ENCODE measurements around the gene C17orf114.
A peak's percentile ranks its signal among the peaks of the same experiment; 100 is the strongest.

The C17orf114 gene

DNA sequence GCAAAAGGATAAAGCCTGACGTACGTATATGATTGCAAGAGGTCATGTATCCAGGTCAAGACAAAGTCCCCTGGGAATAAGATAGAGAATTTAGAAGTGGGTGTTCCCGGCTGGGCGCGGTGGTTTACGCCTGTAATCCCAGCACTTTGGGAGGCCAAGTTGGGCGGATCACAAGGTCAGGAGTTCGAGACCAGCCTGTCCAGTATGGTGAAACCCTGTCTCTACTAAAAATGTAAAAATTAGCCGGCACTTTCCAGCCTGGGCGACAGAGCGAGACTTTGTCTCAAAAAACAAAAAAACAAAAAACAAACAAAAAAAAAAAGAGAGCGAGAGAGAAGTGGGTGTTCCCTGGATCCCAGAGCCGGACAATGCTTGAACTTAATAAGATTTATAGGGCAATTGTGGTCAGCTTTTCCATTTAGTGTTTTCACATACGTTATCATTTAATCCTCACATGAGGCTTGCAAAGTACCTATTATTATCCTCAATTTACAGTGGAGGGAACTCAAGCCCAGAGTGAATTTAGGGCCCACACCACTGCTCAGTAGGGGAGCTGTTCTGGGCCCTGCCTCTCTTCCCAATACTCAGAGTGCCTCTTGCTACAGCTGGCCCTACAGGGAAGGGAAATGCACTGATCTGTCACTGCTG, 13.8 kb downstream of the C17orf114 start:
- Histone ChIP-seq H3K36me3 (ENCODE audit: control insufficient read depth in 2 of 2, insufficient read depth in 1 of 2, low read length in 2 of 2) (no peaks in the 10 kb centered on the region), H3K9me3 (ENCODE audit: control insufficient read depth, insufficient read depth, low read depth, low read length) (no peaks in the 10 kb centered on the region), H3K27ac (ENCODE audit: extremely low read depth, low read depth, low read length) (no peak overlapping the region; the same call in 1 of the 2 replicates), H3K4me3 (ENCODE audit: low read depth, low read length) (no peak overlapping the region), H3K4me1 (ENCODE audit: control insufficient read depth, insufficient read depth, low read length) (peaks cover 4% of the 10 kb centered on the region)
- ChIA-PET CTCF (interaction anchor here (0.6 to 4.9 kb wide), 13 partner anchors 10 to 222 kb away, joined by 3 to 37 read pairs (median 4); partner anchors contain the start of genes ARRB2 and PLD2), POLR2A (interaction anchor here (3.8 kb wide), 1 partner anchor 10 kb away, joined by 23 read pairs; no protein-coding TSS in a partner anchor)
- TF ChIP-seq ZNF623 (tag by site-specific recombination; IDR thresholded peaks at IDR 0.05) (no peak), ZNF747 (tag by site-specific recombination; IDR thresholded peaks at IDR 0.05) (no peak), ZNF223 (tag by site-specific recombination; IDR thresholded peaks at IDR 0.05) (no peak), ZNF555 (tag by site-specific recombination; conservative IDR thresholded peaks at IDR 0.05) (no peak), KLF1 (tag by site-specific recombination; IDR thresholded peaks at IDR 0.05) (peak; percentile 69), KLF7 (tag by site-specific recombination; IDR thresholded peaks at IDR 0.05; ENCODE audit: borderline replicate concordance) (peak; percentile 45; the same call in 1 of the 2 replicates), ZNF132 (tag by site-specific recombination; IDR thresholded peaks at IDR 0.05; ENCODE audit: borderline replicate concordance) (no peak), GLIS1 (tag by site-specific recombination; IDR thresholded peaks at IDR 0.05) (peak; percentile 56), ZNF155 (tag by site-specific recombination; IDR thresholded peaks at IDR 0.05) (no peak), EGR2 (tag by site-specific recombination; IDR thresholded peaks at IDR 0.05; ENCODE audit: low read depth) (0 out of 2 replicates have a peak, but pooled peaks have one; percentile 6), YY1 (tag by site-specific recombination; IDR thresholded peaks at IDR 0.05) (no peak), ZNF416 (tag by site-specific recombination; IDR thresholded peaks at IDR 0.05) (no peak), SP7 (tag by site-specific recombination; IDR thresholded peaks at IDR 0.05) (peak; percentile 99), ZNF629 (tag by site-specific recombination; IDR thresholded peaks at IDR 0.05) (no peak), HOXD13 (CRISPR knock-in tag; IDR thresholded peaks at IDR 0.05; ENCODE audit: borderline replicate concordance) (no peak), BCL11B (tag by site-specific recombination; IDR thresholded peaks at IDR 0.05; ENCODE audit: low read depth) (no peak), ZNF654 (tag by site-specific recombination; IDR thresholded peaks at IDR 0.05; ENCODE audit: low read depth) (no peak), ZBTB17 (tag by site-specific recombination; IDR thresholded peaks at IDR 0.05) (no peak), ZNF777 (tag by site-specific recombination; IDR thresholded peaks at IDR 0.05; ENCODE audit: borderline replicate concordance) (no peak), ZNF510 (tag by site-specific recombination; IDR thresholded peaks at IDR 0.05; ENCODE audit: insufficient replicate concordance) (no peak), ZBTB8A (tag by site-specific recombination; IDR thresholded peaks at IDR 0.05) (peak; percentile 30; the same call in 1 of the 2 replicates), ZNF596 (tag by site-specific recombination; IDR thresholded peaks at IDR 0.05) (no peak), MZF1 (tag by site-specific recombination; IDR thresholded peaks at IDR 0.05; ENCODE audit: borderline replicate concordance) (no peak), ZNF221 (tag by site-specific recombination; IDR thresholded peaks at IDR 0.05; ENCODE audit: borderline replicate concordance) (no peak), ZNF48 (tag by site-specific recombination; IDR thresholded peaks at IDR 0.05) (no peak), KLF10 (tag by site-specific recombination; IDR thresholded peaks at IDR 0.05) (no peak), ZNF560 (tag by site-specific recombination; IDR thresholded peaks at IDR 0.05; ENCODE audit: borderline replicate concordance) (no peak), PRDM1 (tag by site-specific recombination; IDR thresholded peaks at IDR 0.05) (no peak)
- TF ChIP-seq, protein P1, sequence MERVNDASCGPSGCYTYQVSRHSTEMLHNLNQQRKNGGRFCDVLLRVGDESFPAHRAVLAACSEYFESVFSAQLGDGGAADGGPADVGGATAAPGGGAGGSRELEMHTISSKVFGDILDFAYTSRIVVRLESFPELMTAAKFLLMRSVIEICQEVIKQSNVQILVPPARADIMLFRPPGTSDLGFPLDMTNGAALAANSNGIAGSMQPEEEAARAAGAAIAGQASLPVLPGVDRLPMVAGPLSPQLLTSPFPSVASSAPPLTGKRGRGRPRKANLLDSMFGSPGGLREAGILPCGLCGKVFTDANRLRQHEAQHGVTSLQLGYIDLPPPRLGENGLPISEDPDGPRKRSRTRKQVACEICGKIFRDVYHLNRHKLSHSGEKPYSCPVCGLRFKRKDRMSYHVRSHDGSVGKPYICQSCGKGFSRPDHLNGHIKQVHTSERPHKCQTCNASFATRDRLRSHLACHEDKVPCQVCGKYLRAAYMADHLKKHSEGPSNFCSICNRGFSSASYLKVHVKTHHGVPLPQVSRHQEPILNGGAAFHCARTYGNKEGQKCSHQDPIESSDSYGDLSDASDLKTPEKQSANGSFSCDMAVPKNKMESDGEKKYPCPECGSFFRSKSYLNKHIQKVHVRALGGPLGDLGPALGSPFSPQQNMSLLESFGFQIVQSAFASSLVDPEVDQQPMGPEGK (tag by site-specific recombination; IDR thresholded peaks at IDR 0.05): no peak
- TF ChIP-seq, protein P2, sequence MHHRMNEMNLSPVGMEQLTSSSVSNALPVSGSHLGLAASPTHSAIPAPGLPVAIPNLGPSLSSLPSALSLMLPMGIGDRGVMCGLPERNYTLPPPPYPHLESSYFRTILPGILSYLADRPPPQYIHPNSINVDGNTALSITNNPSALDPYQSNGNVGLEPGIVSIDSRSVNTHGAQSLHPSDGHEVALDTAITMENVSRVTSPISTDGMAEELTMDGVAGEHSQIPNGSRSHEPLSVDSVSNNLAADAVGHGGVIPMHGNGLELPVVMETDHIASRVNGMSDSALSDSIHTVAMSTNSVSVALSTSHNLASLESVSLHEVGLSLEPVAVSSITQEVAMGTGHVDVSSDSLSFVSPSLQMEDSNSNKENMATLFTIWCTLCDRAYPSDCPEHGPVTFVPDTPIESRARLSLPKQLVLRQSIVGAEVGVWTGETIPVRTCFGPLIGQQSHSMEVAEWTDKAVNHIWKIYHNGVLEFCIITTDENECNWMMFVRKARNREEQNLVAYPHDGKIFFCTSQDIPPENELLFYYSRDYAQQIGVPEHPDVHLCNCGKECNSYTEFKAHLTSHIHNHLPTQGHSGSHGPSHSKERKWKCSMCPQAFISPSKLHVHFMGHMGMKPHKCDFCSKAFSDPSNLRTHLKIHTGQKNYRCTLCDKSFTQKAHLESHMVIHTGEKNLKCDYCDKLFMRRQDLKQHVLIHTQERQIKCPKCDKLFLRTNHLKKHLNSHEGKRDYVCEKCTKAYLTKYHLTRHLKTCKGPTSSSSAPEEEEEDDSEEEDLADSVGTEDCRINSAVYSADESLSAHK (tag by site-specific recombination; IDR thresholded peaks at IDR 0.05): no peak
- TF ChIP-seq, protein P3, sequence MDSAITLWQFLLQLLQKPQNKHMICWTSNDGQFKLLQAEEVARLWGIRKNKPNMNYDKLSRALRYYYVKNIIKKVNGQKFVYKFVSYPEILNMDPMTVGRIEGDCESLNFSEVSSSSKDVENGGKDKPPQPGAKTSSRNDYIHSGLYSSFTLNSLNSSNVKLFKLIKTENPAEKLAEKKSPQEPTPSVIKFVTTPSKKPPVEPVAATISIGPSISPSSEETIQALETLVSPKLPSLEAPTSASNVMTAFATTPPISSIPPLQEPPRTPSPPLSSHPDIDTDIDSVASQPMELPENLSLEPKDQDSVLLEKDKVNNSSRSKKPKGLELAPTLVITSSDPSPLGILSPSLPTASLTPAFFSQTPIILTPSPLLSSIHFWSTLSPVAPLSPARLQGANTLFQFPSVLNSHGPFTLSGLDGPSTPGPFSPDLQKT (IDR thresholded peaks at IDR 0.05; ENCODE audit: borderline replicate concordance, low read depth, low read length): no peak
- TF ChIP-seq, protein P4, sequence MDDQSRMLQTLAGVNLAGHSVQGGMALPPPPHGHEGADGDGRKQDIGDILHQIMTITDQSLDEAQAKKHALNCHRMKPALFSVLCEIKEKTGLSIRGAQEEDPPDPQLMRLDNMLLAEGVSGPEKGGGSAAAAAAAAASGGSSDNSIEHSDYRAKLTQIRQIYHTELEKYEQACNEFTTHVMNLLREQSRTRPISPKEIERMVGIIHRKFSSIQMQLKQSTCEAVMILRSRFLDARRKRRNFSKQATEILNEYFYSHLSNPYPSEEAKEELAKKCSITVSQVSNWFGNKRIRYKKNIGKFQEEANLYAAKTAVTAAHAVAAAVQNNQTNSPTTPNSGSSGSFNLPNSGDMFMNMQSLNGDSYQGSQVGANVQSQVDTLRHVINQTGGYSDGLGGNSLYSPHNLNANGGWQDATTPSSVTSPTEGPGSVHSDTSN (CRISPR knock-in tag; IDR thresholded peaks at IDR 0.05): no peak

All from HEK293 (cell line).